Activated CD8-positive, alpha-beta memory T cell treated with anti-CD3 and anti-CD28 coated beads, Interleukin-2, amount 50 U/mL, for 48 hours (primary cell): Measurements from ENCODE around the gene MOB4.
"Not testable (repeated sequence)": the region's sequence is repeated elsewhere in the genome, so short reads cannot be mapped to it uniquely, and the experiment has no call there.

Experiments
- DNase-seq: peaks from one replicate; pipeline ENCODE4 v3.0.0-alpha.2; 2020

MOB4 gene

DNA sequence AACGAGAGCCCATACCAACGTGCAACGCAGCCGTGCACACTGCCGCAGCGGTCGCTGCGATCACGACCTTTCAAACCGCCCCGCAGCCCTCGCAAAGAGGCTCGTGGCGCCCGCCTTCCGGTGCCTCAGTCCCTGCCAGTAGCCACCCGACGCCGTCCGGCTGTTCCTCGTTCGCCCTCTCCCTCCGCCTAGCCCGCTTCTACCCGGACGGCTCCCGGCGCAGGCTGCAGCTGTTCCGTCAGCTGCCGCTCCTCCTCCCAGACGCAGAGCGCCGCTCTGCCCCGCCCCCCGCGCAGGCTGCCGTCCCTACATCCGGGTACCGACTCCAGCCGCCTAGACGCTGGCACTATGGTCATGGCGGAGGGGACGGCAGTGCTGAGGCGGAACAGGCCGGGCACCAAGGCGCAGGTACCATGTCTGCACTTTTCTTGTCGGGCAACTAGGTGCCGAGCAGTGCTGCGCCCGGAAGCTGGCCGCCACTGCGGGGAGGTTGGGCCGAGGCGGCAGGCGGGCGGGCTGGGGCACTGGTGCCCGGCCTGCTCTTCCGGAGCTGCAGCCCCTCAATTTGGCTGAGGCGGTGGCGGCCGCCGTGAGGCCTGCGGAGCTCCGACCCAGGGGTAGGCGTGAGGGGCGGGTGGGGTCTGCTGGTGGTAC is at the start of gene MOB4:
Gene MOB4 (plus strand): TSS at position 328 of the 654 bp plus-strand sequence. CDS start 21 bp downstream, at position 349.
- peak; percentile 97 for DNase-seq

DNA sequence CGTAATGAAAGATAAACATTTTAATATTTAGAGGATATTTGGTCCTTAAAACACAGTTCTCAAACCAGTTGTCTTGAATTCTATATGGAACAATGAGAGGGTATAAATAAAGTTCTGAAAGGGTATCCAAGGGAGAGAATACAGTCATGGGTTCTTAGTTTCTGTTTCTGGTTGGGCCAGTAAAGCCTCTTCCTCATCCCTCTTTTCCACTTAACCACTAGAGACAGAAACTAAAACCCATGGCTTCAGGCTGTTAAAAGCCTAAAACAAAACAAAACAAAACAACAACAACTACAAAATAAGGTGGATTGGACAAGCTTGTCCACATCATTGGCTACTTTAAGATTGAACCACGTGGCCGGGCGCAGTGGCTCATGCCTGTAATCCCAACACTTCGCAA is 43.7 kb upstream of the MOB4 start:
- DNase-seq, result no peak

DNA sequence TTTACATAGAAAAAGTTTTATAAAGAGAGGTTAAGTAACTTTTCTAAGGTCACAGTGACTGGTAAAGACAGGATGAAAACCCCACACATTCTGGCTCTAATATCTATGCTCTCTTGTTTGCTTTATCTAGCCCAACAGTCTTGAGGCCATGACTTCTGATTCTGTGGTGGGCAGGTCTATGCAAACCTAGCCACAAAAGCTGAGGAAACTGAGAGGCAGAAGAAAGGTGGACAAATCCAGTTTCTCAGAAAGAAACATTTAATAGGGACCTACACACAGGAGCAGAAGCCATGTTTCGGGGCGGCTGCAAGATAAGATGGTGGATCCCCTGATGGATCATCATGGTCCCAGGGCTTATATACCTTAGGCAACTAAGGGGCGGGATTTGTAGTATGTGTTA is 38.1 kb upstream of the MOB4 start:
- DNase-seq, result no peak

DNA sequence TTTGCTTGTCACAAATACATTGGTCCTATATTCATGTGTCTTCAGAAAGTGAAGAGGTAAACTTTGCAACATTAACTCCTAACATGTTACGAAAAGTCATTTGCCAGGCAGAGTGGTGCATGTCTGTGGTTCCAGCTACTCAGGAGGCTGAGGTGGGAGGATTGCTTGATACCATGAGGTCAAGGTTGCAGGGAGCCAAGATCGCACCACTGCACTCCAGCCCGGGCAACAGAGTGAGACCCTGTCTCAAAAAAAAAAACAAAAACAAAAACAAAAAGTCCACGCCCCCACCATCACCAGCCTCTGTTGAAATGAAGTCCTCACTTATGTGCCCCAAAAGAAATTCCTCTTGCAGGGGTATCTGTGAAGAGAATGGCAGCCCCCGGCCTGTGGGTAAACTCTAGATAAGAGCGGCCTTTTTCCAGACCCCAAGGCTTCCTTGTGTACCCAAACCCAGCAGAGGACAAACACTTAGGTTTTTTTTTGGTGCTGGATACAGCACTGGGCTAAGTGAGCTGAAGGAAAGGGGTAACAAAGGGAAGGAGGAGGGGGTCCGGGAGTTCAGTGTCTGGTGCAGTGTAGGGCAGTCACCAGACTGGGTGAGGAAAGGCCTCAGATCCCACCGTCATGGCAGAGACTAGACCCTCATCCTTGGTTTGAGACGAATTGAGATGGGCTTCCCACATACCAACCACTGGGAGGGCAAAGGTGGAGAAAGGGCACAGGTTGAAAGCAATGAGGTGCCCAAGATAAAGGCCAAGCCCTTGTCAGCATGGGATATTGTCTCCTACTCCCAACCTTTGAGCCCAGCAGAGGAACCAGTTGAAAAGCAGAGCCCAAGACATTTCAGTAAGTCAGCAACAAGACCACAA is 35.5 kb upstream of the MOB4 start:
- no peak for DNase-seq

DNA sequence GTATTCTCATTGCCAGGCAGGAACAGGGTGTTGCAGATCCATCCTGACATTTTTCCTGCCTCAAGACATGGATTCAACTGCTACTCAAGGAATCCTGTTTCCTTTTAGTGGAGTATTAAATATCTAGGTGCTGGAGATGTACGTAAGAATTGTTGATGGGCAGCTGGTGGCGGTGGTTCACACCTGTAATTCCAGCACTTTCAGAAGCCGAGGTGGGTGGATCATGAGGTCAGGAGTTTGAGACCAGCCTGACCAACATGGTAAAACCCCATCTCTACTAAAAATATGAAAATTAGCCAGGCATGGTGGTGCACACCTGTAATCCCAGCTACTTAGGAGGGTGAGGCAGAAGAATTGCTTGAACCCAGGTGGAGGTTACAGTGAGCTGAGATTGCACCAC is 31.6 kb upstream of the MOB4 start:
- DNase-seq, result not testable (repeated sequence)

DNA sequence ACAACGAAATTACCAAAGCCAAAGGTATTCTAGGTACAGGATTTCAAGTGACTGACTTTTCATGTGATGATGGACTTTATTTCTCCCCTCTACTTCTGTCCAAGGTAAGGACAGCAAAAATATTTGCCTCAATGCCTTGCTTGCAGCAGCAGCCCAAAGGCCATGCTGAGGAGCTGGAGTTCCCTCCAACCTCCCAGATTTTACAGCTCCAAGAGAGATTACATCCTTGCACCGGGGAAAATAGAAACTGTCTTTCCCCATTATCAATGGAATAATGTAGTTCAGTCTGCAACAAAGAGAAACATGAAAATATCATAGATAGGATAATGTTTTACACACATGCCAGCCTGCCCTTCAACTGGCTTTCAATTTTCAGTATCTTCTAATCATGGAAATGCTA is 29.7 kb upstream of the MOB4 start:
- no peak for DNase-seq

DNA sequence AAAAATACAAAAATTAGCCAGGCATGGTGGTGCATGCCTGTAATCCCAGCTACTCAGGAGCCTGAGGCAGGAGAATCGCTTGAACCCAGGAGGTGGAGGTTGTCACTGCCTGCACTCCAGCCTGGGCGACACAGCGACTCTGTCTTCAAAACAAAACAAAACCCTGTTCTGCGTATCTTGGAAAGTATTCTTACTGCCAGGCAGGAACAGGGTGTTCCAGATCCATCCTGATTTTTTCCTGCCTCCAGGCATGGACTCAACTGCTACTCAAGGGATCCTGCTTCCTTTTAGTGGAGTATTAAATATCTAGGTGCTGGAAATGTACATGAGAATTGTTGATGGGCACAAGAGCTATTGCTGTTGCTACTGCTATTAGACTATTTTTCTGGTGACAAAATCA is 28.5 kb upstream of the MOB4 start:
- DNase-seq, result no peak

DNA sequence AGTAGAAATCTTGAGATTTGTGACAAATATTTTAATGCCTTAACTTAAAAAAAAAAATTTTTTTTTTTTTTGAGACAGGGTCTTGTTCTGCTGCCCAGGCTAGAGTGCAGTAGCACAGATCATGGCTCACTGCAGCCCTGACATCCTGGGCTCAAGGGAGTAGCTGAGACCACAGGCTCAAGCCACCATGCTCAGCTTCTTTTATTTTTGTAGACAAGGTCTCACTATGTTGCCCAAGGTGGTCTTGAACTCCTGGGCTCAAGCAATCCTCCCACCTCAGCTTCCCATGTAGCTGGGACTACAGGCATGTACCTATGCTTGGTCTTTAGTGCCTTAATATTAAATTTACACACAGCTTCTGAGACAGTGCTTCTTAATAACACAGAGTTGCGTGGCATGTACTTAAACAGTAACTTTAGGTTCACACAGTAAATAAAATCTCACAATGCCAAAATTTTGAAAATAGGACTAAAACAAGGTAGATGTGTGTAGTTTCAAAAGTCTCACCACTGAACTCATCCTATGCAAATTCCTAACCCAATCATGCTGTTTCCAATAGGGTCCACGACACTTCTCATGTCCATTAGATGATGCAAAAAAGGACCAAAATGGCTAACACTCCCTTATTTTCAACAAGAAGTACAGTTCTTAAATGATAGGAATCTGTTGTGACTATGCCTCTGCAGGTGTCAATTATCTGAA is 20.3 kb upstream of the MOB4 start:
- no peak for DNase-seq

DNA sequence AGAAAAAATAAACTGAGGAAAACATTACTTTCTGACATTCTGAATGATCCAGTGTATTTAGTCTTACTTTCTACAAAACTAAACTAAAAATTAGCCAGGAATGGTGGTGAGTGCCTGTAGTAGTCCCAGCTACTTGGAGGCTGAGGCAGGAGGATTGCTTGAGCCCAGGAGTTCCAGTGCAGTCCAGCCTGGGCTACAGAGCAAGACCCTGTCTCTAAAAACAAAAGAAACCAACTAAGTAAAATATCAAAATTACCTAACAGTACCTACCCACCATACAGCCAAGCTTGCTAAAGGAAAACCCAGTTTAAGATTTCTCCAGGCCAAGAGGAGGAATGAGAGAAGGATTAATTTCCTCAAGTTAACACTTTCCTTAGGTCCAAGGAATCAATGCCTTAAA is 19.2 kb upstream of the MOB4 start:
- no peak for DNase-seq

DNA sequence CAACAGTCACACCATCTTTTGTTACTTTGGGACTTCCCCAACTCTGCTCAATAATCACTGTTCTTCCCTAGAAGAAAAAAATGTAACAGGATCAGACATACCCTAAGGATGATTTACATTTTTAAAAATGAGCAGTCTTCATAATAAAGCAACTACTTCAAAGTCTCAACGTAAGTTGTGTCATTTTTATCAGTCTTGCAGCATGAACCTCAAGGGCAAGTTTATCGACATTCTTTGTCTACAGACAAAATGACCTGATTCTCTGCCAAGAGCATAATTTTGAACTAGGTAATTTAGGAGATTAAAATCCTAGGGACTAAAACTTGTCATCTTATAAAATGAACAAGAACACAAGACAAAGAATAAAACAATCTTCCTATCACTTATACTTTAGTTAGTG is 18.5 kb upstream of the MOB4 start:
- DNase-seq, result no peak

DNA sequence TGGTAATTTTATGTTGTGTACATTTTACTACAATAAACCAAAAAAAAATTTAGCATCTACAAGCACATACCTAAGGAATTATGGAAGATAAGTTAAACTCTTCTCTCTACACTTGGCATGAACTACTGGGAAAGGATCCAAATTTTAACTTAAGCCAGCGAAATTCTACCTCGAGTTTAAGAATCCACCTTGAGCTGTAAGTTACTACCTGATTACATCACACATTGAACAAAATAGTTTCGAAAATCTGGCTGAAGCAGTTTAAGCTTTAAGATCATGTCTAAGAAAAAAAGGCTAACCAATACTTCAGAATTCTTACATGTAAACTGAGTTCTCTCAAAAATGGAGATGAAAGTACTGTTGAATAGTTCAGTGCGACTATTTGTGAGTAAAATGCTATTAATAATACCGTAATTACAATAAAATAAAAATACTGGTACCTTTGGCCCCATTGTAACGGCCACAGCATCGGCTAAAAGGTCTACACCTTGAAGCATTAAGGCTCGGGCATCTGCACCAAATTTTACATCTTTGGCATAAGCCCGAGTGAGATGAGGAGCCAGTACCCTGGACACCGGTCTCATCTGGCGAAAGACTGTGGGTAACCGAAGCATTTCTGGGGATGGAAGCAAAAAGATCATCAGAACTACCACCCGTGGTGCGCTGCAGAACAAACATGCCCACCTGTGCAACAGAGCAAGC is 17.5 kb upstream of the MOB4 start:
- DNase-seq, result no peak

DNA sequence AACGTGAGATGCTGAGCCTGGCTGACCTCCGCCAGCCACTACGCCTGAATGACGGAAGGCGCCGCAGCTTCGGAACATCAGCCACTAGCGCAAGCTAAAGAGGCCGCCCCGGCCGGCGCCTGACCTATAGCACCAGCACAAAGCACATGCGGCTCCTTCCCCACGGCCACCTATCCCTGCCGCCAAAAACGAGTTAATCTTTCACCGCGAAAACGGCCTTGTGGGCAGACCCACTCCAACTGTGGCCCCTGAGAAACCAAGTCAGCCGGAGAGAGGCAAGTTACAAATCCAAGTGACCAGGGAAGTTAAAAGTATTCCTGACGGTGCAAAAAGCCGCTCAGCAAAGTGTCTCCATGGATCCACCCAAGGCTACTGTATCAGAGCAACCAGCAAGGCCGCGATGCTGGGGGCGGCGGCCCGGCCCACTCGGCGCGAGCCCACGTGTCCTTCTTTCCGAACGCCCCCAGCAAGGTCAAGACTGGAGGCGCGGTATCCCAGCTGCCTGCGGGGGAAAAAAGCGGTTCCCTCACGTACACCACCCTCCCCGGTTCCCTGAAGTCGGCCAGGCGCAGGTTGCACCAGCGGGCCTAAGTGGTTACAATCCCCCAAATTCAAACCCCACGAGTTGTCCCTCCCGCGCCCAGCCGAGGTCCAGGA is 16.8 kb upstream of the MOB4 start:
- DNase-seq, result peak; percentile 81

DNA sequence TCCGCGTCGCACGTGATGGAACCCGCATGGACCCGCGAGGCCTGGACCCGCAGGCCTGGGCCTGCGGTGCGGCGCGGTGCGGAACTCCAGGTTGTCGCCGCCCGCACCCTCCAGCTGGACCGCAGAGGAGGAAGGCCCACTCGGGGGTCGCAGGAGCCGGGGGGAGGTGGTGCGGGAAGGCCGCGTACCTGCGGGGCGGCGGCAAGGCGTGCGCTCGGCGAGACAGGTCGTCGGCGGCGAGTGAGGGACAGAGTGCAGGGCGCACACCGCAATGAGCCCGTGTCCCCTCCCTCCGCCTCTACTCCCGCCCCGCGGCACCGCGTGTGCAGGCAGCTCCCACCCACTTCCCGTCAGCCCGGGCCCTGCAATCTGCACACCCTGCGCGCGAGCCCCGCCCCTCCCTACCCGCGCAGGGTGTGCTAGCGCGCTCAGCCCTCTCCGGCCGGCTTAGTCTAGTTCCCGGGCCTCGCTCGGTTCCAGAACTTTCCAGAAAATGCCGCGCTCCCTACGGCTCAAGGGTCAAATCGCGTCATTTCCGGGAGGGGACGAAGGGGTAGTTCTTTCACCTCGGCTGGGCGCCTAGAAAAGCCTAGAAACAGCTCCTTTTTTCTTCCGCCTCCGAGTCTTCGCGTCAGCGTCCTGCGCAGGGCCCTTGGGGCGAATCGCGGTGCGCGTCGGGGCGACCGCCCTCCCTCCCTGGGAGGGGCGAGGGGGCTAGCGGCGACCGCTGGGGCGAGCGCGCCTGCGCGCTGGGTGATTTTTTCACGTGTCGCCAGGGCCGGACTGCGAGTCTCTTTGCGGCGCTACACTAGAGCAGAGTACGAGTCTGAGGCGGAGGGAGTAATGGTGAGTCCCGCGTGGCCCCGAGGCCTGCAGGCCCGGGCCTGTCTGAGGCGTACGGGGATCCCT is 16.0 kb upstream of the MOB4 start, which contains the start of the genes HSPD1 and HSPE1:
Gene HSPD1 (minus strand): TSS at position 247 of the 909 bp plus-strand sequence. CDS start 992 bp downstream, outside the sequence.
Gene HSPE1 (plus strand): TSS at position 786 of the 909 bp plus-strand sequence. CDS start 58 bp downstream, at position 844.
- DNase-seq, result peak; percentile 98

DNA sequence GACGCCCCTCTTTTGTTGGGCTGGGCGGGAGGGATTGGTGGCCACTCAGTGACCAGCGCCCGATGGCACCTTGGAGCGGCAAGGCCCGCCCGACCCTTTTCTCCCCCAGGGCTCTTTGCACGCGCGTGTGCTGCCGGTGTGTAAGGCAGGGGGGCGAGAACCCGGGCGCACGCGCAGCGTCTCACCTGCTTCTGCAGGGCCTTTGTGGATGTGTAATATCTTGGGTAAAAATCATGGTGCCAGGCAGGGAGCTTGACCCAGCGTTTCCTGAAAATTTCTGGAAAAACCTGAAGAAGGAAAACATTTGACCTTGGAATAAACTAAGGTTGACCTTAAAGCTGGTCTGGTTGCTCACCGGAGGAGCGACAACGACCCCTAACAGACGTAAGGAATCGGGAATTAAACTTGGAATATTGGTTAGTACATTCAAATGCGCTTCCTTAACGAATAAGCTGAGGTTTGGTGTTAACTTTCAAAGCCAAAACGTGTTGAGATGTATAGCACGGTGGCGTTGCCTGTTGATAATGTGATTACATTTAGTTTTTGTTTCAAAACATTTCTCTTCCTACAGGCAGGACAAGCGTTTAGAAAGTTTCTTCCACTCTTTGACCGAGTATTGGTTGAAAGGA is 15.2 kb upstream of the MOB4 start:
- DNase-seq, result no peak

DNA sequence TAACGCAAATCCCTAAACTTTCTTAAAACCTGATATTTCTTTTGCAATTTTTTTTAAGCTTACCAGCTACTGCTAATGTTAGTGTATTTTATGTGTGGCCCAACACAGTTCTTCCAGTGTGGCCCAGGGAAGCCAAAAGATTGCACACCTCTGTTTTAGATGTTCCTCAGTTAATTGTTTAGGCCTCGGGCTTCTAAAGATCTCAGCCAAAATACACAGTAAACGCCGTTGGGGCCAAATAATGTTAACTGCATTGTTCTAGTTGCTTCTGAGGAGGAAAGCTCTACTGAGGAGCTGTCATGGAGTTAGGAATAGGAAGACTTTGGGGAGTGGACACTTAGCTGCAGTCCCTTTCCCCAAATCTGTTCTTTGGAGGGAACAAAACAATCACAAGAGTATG is 13.7 kb upstream of the MOB4 start:
- no peak for DNase-seq

DNA sequence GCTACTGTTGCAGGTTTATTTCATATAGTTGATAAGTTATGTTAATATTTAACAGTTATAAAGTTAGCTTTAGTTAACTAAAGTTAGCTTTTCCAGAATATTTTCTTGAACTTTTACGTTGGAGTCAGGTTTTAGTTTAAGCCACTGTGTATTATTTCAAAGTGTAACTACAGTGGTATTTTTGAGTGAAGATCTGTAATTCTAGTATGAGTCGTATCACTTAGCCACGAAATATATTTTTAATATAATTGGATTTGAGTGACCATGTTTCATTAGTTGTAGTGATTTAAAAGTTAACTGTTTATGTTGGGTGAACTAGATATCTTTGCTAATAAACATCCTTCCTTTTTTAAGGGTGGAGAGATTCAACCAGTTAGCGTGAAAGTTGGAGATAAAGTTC is 13.2 kb upstream of the MOB4 start:
- no peak for DNase-seq

DNA sequence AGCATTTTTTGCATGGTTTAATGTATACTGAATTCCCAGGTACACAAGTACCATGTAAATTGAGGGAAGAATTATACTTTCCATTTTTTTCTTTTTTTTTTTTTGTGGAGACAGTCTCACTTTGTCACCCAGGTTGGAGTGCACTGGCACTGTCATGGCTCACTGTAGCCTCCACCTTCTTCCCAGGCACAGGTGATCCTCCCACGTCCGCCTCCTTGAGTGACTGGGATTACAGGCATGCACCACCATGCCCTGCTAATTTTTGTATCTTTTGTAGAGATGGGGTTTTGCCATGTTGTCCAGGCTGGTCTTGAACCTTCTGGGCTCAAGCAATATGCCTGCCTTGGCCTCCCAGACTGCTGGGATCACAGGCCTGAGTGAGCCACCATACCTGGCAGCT is 11.9 kb upstream of the MOB4 start:
- no peak for DNase-seq

DNA sequence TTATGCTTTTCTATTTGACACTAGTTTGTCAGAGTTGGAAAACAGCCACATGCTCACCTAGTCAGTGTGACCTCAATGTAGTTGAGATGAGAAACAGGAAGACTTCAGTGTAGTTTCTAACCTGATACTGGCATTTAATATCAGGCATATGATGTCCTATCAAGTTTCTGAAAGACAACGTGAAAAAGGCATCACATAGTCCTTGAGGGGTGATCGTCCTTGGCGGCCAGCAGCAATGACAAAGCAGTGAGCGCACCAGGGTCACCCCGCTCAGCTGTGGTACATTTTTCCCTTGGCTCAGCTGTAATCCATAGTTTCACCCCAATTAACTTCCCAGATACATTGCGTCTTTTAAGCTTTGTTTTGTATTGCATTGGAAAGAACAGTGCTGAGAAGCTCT is 11.4 kb upstream of the MOB4 start:
- no peak for DNase-seq

DNA sequence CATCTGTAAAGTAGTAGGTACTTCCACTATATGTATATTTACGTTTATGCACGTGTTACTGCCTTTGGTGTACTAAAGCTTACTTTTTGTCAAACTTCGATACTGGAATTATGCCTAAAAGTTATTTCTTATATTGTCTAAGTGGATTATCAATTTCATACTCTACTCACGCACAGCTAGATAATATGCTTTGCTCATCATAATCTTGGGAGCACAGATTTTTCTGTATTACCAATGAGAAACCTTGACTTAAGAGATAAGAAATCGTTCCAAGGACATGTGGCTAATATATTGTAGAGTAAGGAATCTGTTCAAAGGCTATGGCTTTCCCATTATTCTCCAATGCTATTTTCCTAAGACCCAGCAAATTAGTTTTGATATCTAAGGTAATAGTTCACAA is 9.2 kb upstream of the MOB4 start:
- no peak for DNase-seq

DNA sequence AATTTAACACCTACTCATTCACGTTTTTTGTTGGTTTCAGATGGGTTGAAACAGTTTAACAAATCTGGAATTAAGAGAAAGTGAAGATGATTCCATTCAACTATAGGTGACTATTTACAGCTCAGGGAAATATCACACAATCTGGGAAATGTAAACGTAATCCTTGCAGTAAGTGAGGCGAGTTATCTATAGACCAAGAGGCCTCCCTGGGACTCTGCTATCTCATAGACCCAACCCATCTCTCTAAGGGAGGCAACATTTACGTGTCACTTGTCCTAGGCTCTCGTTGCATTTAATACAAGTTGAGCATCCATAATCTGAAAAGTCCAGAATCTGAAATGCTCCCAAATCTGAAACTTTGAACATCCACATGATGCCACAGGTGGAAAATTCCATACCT is 2.0 kb upstream of the MOB4 start:
- DNase-seq, result no peak

DNA sequence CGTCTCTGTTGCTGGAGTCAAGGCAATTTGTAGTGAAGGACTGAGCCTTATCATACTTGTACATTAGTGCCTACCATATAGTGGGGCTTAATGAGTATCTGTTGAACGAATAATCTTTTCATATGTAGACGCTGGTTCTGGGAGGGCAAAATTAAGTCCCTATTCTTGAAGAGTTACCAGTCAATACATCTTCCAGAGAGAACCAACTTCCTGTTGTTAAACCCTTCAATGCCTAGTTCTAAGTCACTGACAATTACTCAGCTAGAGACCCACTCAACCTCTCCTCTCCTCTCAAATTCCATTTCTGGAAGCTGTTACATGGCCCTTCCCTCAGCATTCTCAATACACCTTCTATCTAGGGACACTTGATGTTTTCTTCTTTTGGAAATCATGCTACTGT is 1.1 kb upstream of the MOB4 start:
- no peak for DNase-seq
